Ectodermal cell (in vitro differentiated cells): ENCODE measurements around the gene CAMK2G.

ENCODE experiments used
- H3K27ac ChIP-seq: 2 replicates; pipeline ENCODE4 v1.7.0; 2013; ENCODE audit warnings: mild to moderate bottlenecking, low read depth, low read length; ENCODE audit not compliant: insufficient read depth, poor library complexity, severe bottlenecking
- H3K27me3 ChIP-seq: 2 replicates; pipeline ENCODE4 v1.7.0; 2013; ENCODE audit warnings: mild to moderate bottlenecking, low read length; ENCODE audit not compliant: insufficient read depth, control insufficient read depth, poor library complexity, severe bottlenecking
- H3K36me3 ChIP-seq: one replicate; pipeline ENCODE4 v1.7.0; 2013; ENCODE audit warnings: low read length; ENCODE audit not compliant: control insufficient read depth, insufficient read depth
- H3K4me1 ChIP-seq: one replicate; pipeline ENCODE4 v1.7.0; 2013; ENCODE audit warnings: low read length; ENCODE audit not compliant: control insufficient read depth, insufficient read depth
- H3K4me3 ChIP-seq: 2 replicates; pipeline ENCODE4 v1.7.0; 2013; ENCODE audit warnings: low read depth, low read length, control low read depth; ENCODE audit not compliant: insufficient read depth
- H3K9me3 ChIP-seq: 2 replicates; pipeline ENCODE4 v1.7.0; 2013; ENCODE audit warnings: mild to moderate bottlenecking, low read length, moderate library complexity; ENCODE audit not compliant: control insufficient read depth
- WGBS, 2 experiments: methylation state at CpG; one replicate each; pipeline ENCODE4 v1.1.7; 2013; ENCODE audit warnings: missing lambda C conversion rate in 2 of 2; 5-methylcytosine and 5-hydroxymethylcytosine counted together

CAMK2G gene

GRCh38 chr10:73911553-73912004 is 37.2 kb upstream of the CAMK2G start:
- H3K27me3 ChIP-seq: peaks cover 38% of the 10 kb centered on the region
- no peak overlapping the region for H3K27ac ChIP-seq
- peaks cover 25% of the 10 kb centered on the region for H3K4me1 ChIP-seq
- 21 to 22% methylated on average over 14 of the region's 14 CpGs for WGBS, 2 experiments
- peak overlapping the region; percentile 70 for H3K4me3 ChIP-seq
- H3K36me3 ChIP-seq: no peaks in the 10 kb centered on the region
- no peaks in the 10 kb centered on the region for H3K9me3 ChIP-seq

DNA sequence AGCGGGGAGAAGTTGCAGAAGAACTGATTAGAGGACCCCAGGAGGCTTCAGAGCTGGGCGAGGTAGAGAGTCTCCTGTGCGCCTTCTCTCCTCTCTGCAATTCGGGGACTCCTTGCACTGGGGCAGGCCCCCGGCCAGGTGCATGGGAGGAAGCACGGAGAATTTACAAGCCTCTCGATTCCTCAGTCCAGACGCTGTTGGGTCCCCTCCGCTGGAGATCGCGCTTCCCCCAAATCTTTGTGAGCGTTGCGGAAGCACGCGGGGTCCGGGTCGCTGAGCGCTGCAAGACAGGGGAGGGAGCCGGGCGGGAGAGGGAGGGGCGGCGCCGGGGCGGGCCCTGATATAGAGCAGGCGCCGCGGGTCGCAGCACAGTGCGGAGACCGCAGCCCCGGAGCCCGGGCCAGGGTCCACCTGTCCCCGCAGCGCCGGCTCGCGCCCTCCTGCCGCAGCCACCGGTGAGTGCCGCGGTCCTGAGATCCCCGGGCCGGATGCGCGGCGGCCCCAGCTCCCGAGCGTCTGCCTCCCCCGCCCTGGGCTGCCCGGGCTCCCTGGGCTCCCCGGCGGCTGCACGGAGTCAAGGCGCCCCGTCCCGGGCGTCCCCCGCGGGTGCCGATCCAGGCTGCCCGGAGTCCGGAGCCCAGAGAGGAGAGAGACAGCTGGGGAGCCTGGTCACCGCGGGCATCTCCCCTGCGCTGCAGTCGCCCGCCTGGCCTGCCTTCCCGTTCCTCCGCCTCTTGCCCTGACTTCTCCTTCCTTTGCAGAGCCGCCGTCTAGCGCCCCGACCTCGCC is 36.6 kb upstream of the CAMK2G start, which contains the start of gene PLAU:
Gene PLAU, plus strand, starts transcription at position 369 of the 789 bp plus-strand sequence. CDS start 424 bp downstream, outside the sequence.
- peak within 1 kb of the TSS; percentile 70 for H3K4me3 ChIP-seq
- no peak within 1 kb of the TSS for H3K27ac ChIP-seq
- H3K27me3 ChIP-seq: peaks cover 38% of the 10 kb centered on the region
- no peaks in the 10 kb centered on the region for H3K9me3 ChIP-seq
- H3K4me1 ChIP-seq: peaks cover 30% of the 10 kb centered on the region
- 0% methylated on average over 74 of the region's 74 CpGs for WGBS, 2 experiments
- H3K36me3 ChIP-seq: no peaks in the 10 kb centered on the region

DNA sequence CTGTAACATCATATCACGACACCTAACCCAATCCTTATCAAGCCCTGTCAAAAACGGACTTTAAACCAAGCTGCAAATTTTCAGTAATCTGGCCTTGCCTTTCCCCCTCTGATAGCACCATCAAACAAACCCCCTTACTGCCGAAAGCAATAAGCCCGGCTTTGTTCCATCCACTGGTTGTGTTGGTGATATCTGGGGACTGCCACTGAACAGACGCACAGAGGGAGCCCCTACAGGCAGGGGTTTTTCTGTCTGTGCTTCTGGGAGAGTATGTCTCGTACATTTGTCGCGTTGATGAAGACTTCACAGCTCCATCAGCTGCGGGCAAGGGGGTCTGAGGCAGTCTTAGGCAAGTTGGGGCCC is 36.0 kb upstream of the CAMK2G start:
- Histone ChIP-seq H3K27ac (no peak overlapping the region), H3K4me3 (peak overlapping the region; percentile 70), H3K9me3 (no peaks in the 10 kb centered on the region), H3K27me3 (peaks cover 38% of the 10 kb centered on the region), H3K36me3 (no peaks in the 10 kb centered on the region), H3K4me1 (peaks cover 30% of the 10 kb centered on the region)
- 14 to 15% methylated on average over 8 to 9 of the region's 9 CpGs for WGBS, 2 experiments

- H3K27me3 ChIP-seq: peaks cover 38% of the 10 kb centered on the region
- H3K27ac ChIP-seq: no peak overlapping the region
- H3K4me3 ChIP-seq: no peak overlapping the region
- no peaks in the 10 kb centered on the region for H3K9me3 ChIP-seq
- H3K36me3 ChIP-seq: no peaks in the 10 kb centered on the region
- WGBS, 2 experiments: 68 to 79% methylated on average over 4 of the region's 4 CpGs
- peaks cover 30% of the 10 kb centered on the region for H3K4me1 ChIP-seq
Measured at GRCh38 chr10:73909540-73910115, 35.3 kb upstream of the CAMK2G start.

DNA sequence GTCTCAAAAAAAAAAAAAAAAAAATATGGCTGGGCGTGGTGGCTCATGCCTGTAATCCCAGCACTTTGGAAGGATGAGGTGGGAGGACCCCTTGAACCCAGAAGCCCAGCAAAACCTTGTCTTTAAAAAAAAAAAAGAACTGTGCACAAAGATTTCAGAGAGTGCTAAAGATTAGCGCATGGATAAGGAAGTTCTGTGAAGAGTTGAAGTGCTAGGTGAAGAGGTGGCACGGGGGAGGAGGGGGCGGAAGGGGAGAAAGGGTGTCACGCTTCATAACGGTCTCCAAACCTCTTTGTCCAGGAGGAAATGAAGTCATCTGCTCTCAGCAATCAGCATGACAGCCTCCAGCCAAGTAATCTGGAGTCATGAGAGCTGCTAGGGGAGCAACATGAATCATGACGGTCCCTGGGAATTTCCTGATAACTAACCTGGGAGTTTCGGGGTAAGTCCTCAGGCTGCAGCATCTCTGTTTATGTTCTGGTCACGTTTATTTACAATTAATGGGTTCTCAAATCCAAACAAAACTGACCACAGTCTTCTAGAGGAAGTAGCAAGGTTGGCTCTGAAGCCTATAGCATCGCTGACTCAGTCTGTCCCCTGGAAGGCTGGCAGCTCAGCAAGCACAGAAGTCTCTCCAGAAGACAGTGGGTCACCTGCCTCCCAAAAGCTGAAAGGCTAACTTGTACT is 34.6 kb upstream of the CAMK2G start:
- 63 to 72% methylated on average over 10 of the region's 10 CpGs for WGBS, 2 experiments
- H3K27ac ChIP-seq: no peak overlapping the region

DNA sequence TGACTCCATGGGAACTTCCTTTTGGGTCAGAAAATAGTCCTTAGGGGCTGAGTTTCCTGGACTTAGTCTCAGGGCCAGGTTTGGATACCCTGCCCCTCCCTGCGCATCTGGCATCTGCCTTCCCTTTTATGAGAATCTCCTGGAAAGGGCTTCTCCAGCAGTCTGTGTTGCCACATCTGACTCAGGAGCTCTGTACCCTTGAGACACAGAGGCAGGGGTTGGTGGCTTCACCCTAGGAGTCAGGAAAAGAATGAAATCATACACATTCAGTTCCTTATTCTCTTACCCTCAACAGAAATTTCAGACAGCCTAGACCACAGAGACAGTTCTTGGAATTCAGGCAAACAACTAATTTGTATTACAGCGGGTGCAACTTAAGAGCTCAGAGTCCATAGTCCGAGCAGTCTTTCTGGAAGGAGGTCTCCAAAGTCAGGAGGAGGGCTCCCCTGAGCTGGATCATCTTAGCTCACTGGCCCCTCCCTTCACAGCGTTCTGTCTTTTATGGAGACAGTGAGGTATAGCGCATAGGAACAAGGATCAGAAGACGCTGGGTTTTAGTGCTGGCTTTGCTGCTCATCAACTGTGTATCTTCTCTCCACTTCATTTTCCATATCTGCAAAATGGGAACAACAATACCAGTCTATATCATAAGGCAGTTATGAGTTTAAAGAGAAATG is 33.6 kb upstream of the CAMK2G start:
- Histone ChIP-seq H3K27ac (no peak overlapping the region), H3K4me3 (no peak overlapping the region), H3K36me3 (no peaks in the 10 kb centered on the region), H3K27me3 (peaks cover 36% of the 10 kb centered on the region), H3K9me3 (no peaks in the 10 kb centered on the region), H3K4me1 (peaks cover 24% of the 10 kb centered on the region)
- WGBS, 2 experiments: 93 to 94% methylated on average over 6 of the region's 6 CpGs

More for the DNA sequence above, 34.6 kb upstream of the CAMK2G start:
- Histone ChIP-seq H3K27me3 (peaks cover 38% of the 10 kb centered on the region), H3K4me3 (no peak overlapping the region), H3K4me1 (peaks cover 26% of the 10 kb centered on the region), H3K9me3 (no peaks in the 10 kb centered on the region), H3K36me3 (no peaks in the 10 kb centered on the region)

- 34 to 35% methylated on average over 8 of the region's 8 CpGs for WGBS, 2 experiments
- Histone ChIP-seq H3K4me3 (no peak overlapping the region), H3K4me1 (peaks cover 24% of the 10 kb centered on the region), H3K27ac (peak overlapping the region; percentile 88), H3K36me3 (no peaks in the 10 kb centered on the region), H3K27me3 (peaks cover 26% of the 10 kb centered on the region), H3K9me3 (no peaks in the 10 kb centered on the region)
Measured at GRCh38 chr10:73906524-73907447, 32.4 kb upstream of the CAMK2G start.

DNA sequence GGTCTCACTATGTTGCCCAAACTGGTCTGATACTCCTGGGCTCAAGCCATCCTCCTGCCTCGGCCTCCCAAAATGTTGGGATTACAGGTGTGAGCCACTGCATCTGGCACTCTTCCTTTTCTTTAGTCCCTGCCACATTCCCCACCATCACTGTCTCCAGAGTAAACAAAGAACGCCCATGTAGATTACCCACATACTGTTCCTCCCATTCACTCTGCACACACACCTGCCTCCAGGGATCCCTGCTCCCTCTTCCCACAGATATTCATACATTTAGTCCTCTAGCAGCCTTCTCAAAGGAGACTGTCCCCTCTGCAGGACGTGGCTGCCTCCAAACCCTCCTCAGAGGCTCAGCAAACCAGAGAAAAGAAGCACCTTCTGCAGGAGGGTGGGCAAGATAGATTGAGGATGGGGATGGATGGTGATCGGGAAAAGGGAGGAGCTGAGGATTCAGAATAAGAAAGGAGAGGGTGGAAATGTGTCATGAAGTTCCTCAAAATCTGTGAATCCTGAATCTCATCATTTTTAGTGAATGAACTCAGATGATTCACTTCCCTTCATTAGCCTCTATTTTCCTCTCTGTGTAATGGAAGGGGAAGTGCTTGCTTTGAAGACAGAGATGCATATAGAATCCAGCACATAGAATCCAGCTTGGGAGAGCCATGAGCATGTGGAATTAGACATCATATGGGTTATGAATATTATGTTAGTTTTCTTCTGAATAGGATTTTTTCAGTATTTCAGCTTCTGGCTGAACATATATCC is 31.1 kb upstream of the CAMK2G start:
- H3K4me3 ChIP-seq: no peak overlapping the region
- 73 to 74% methylated on average over 4 of the region's 4 CpGs for WGBS, 2 experiments
- H3K27ac ChIP-seq: no peak overlapping the region
- peaks cover 13% of the 10 kb centered on the region for H3K27me3 ChIP-seq
- H3K4me1 ChIP-seq: peaks cover 24% of the 10 kb centered on the region
- H3K36me3 ChIP-seq: no peaks in the 10 kb centered on the region
- no peaks in the 10 kb centered on the region for H3K9me3 ChIP-seq

GRCh38 chr10:73902351-73902750 is 28.0 kb upstream of the CAMK2G start:
- H3K4me1 ChIP-seq: peaks cover 11% of the 10 kb centered on the region
- no peak overlapping the region for H3K4me3 ChIP-seq
- 92 to 93% methylated on average over 2 of the region's 2 CpGs for WGBS, 2 experiments
- H3K9me3 ChIP-seq: no peaks in the 10 kb centered on the region
- no peaks in the 10 kb centered on the region for H3K36me3 ChIP-seq
- no peaks in the 10 kb centered on the region for H3K27me3 ChIP-seq
- H3K27ac ChIP-seq: no peak overlapping the region
